Measurements from ENCODE around the gene HOXD9.

Gene HOXD9

DNA sequence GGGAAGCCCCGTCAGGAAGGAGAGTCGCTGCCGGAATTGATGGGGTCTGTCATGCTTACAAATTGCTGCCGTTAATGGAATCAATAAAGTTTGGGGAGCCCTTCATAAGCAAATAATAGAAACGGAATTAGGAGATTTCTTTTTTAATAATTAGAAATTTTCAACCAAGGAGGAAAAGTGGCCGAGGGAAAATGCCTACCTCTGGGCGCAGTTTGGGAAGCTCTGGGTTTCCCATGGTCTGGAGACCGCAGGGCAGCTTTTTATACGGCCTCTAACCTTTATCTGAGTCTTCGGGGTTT is 40.0 kb upstream of the HOXD9 start:
- peaks cover 49% of the 10 kb centered on the region for H3K27me3 ChIP-seq (ENCODE audit: control insufficient read depth, insufficient read depth, low read length)

DNA sequence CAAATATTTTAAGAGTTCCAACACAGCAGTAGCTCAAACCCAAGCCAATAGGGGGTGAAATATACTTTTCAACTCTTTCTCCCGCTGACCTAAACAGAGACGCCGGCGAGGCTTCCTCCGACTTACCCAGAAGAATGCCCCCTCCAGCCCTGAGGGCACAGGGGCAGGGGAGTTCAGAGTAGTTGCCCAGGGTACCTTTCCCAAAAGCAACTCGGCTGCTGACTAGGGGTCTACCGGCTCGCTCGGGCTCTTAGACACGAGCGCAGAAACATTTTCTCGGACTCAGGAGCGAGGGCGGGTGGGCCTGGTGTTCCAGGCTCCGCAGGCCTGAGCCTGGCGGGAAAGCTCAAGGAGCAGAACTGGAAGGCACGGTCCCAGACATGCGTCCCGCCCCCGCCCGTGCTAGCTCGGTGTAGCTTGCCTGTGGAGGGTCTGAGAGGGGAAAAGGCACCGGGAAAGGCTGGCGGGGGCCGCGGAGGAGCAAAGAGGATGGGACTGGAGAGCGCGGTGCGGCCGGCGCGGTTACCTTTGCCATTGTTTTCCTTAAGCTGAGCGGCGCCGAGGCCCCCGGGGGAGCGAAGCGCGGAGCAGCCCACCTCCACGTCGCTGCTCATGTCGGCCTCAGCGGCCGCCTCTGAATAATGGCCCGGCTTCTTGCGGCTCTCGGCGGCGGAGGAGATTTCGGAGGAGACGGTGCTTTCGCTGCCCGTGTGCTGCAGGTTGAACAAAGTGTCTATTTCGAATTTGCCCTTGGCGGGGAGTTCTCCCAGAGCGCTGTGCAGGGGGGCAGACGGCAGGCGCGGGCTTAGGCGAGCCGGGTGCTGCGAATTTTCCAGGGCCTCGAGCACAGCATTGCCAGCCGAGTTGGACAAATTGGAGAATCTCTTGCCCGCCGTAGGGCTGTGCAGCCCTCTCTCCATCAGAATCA is 39.4 kb upstream of the HOXD9 start:
- no peak overlapping the region for H2AFZ ChIP-seq
- no peak overlapping the region for H3K27ac ChIP-seq
- no peak overlapping the region for H3K9ac ChIP-seq
- no peaks in the 10 kb centered on the region for H3K4me1 ChIP-seq
- H3K36me3 ChIP-seq (ENCODE audit: control insufficient read depth, insufficient read depth, low read length): no peaks in the 10 kb centered on the region
- no peak overlapping the region for H3K4me3 ChIP-seq (ENCODE audit: low read depth, low read length)
- H3K4me2 ChIP-seq (ENCODE audit: low read length): no peak overlapping the region
- H3K9me3 ChIP-seq (ENCODE audit: control insufficient read depth, low read length): peaks cover 5% of the 10 kb centered on the region
- H3K27me3 ChIP-seq (ENCODE audit: control insufficient read depth, insufficient read depth, low read length): peaks cover 52% of the 10 kb centered on the region
- no peaks in the 10 kb centered on the region for H3K79me2 ChIP-seq
- TF ChIP-seq, protein P1, sequence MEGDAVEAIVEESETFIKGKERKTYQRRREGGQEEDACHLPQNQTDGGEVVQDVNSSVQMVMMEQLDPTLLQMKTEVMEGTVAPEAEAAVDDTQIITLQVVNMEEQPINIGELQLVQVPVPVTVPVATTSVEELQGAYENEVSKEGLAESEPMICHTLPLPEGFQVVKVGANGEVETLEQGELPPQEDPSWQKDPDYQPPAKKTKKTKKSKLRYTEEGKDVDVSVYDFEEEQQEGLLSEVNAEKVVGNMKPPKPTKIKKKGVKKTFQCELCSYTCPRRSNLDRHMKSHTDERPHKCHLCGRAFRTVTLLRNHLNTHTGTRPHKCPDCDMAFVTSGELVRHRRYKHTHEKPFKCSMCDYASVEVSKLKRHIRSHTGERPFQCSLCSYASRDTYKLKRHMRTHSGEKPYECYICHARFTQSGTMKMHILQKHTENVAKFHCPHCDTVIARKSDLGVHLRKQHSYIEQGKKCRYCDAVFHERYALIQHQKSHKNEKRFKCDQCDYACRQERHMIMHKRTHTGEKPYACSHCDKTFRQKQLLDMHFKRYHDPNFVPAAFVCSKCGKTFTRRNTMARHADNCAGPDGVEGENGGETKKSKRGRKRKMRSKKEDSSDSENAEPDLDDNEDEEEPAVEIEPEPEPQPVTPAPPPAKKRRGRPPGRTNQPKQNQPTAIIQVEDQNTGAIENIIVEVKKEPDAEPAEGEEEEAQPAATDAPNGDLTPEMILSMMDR (IDR thresholded peaks at IDR 0.05): no peak

More for the DNA sequence above, 40.0 kb upstream of the HOXD9 start:
- no peaks in the 10 kb centered on the region for H3K36me3 ChIP-seq (ENCODE audit: control insufficient read depth, insufficient read depth, low read length)
- no peak overlapping the region for H3K4me3 ChIP-seq (ENCODE audit: low read depth, low read length)
- H3K9ac ChIP-seq: no peak overlapping the region
- no peaks in the 10 kb centered on the region for H3K4me1 ChIP-seq
- H2AFZ ChIP-seq: no peak overlapping the region
- H3K79me2 ChIP-seq: no peaks in the 10 kb centered on the region
- H3K4me2 ChIP-seq (ENCODE audit: low read length): no peak overlapping the region
- TF ChIP-seq, protein P1 (IDR thresholded peaks at IDR 0.05): no peak
- H3K27ac ChIP-seq: no peak overlapping the region
- H3K9me3 ChIP-seq (ENCODE audit: control insufficient read depth, low read length): peaks cover 5% of the 10 kb centered on the region

DNA sequence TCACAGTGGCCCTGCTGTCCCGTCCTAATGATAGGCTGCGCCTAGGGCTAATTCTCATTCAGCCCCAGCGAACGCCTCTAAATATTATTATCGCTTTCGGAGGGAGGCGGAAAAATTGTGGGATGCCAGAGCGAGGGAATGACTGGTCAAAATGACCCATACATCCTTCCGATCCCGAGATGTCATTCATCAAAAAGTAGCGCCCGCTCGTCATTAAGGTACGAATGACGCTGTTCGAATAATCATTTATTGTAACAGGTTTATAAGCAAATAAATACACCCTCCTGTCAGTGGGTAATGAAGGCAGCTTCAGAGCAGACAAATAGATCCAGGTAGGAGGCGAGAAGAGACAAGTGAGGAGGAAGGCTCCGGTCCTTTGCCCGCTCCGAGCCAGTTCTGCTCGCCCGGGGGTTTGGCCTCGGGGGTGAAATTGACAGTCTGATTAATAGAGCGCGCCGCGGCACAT is 38.7 kb upstream of the HOXD9 start, which contains the start of gene EVX2:
TSS of gene EVX2 (minus strand) at position 167 of the 466 bp plus-strand sequence. CDS start 186 bp downstream, outside the sequence.
- no peak within 1 kb of the TSS for H3K4me3 ChIP-seq (ENCODE audit: low read depth, low read length)

DNA sequence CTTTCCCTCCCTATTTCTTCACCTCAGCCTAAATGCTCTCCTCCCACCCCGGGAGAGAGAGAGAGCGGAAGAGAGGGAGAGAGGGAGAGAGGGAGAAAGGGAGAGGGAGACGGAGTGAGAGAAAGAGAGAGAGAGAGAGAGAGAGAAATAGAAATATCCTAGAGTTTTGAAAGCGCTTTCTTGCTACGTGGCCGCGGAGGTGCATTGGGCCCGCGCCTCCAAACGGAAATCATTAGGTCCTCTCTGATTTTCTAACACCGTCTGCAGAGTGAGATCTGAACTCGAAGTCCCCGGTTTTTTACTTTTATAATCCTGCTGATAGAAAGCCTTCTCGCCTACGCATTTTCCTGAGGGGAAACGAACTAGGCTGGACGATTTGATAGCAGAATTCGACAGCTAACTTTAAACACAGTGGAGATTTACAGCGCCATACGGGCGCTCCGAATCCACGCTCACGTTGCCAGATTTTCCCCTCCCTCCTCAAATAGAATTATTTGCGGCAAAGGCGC is 37.9 kb upstream of the HOXD9 start:
- TF ChIP-seq, protein P1 (IDR thresholded peaks at IDR 0.05): no peak
- no peaks in the 10 kb centered on the region for H3K36me3 ChIP-seq (ENCODE audit: control insufficient read depth, insufficient read depth, low read length)
- H3K9me3 ChIP-seq (ENCODE audit: control insufficient read depth, low read length): peaks cover 5% of the 10 kb centered on the region
- no peaks in the 10 kb centered on the region for H3K79me2 ChIP-seq
- no peak overlapping the region for H3K4me3 ChIP-seq (ENCODE audit: low read depth, low read length)
- H3K27me3 ChIP-seq (ENCODE audit: control insufficient read depth, insufficient read depth, low read length): peaks cover 55% of the 10 kb centered on the region
- H3K27ac ChIP-seq: no peak overlapping the region
- no peak overlapping the region for H3K9ac ChIP-seq
- H3K4me1 ChIP-seq: no peaks in the 10 kb centered on the region
- no peak overlapping the region for H3K4me2 ChIP-seq (ENCODE audit: low read length)
- no peak overlapping the region for H2AFZ ChIP-seq

More for the DNA sequence above, 38.7 kb upstream of the HOXD9 start, which contains the start of gene EVX2:
- Histone ChIP-seq H3K4me2 (ENCODE audit: low read length) (no peak within 1 kb of the TSS), H3K4me1 (no peaks in the 10 kb centered on the region), H3K27me3 (ENCODE audit: control insufficient read depth, insufficient read depth, low read length) (peaks cover 52% of the 10 kb centered on the region), H3K9ac (no peak within 1 kb of the TSS), H3K79me2 (no peaks in the 10 kb centered on the region), H3K36me3 (ENCODE audit: control insufficient read depth, insufficient read depth, low read length) (no peaks in the 10 kb centered on the region), H2AFZ (no peak within 1 kb of the TSS), H3K9me3 (ENCODE audit: control insufficient read depth, low read length) (peaks cover 5% of the 10 kb centered on the region), H3K27ac (no peak within 1 kb of the TSS)
- TF ChIP-seq, protein P1 (IDR thresholded peaks at IDR 0.05): no peak
